H9 (cell line): ENCODE results near the gene NDUFAB1. TPM values are rescaled to one million over a fixed set of nuclear protein-coding genes. Genes with fewer than 3 reads are reported as not detected.

ENCODE experiments used
- DNase-seq: peaks from one replicate; pipeline ENCODE4 v3.0.0-alpha.2; 2017
- H2AFZ ChIP-seq: one replicate; pipeline ENCODE4 v1.6.1; 2013; ENCODE audit warnings: mild to moderate bottlenecking, low read length, control low read depth, moderate library complexity
- H2AK5ac ChIP-seq: 2 replicates; pipeline ENCODE4 v1.6.1; 2013; ENCODE audit warnings: low read length, control low read depth, mixed read lengths; ENCODE audit not compliant: insufficient read length
- H2BK120ac ChIP-seq: one replicate; pipeline ENCODE4 v1.6.1; 2013; ENCODE audit warnings: low read depth, mild to moderate bottlenecking, low read length, control low read depth, inconsistent platforms; ENCODE audit not compliant: poor library complexity, severe bottlenecking
- H2BK12ac ChIP-seq: 2 replicates; pipeline ENCODE4 v1.6.1; 2013; ENCODE audit warnings: low read length, control low read depth, mixed read lengths, low read depth; ENCODE audit not compliant: insufficient read length
- H2BK15ac ChIP-seq: 2 replicates; pipeline ENCODE4 v1.6.1; 2013; ENCODE audit warnings: low read depth, low read length, control low read depth
- H2BK20ac ChIP-seq: one replicate; pipeline ENCODE4 v1.6.1; 2013; ENCODE audit warnings: low read depth, mild to moderate bottlenecking, low read length, control low read depth, inconsistent platforms; ENCODE audit not compliant: poor library complexity, severe bottlenecking
- H2BK5ac ChIP-seq: 2 replicates; pipeline ENCODE4 v1.6.1; 2013; ENCODE audit warnings: low read length, control low read depth, mixed read lengths; ENCODE audit not compliant: insufficient read length
- H3K14ac ChIP-seq: 2 replicates; pipeline ENCODE4 v1.6.1; 2013; ENCODE audit warnings: low read length, control low read depth; ENCODE audit not compliant: insufficient read depth
- H3K18ac ChIP-seq: 2 replicates; pipeline ENCODE4 v1.6.1; 2013; ENCODE audit warnings: low read depth, mild to moderate bottlenecking, mixed read lengths, low read length, control low read depth; ENCODE audit not compliant: insufficient read length
- H3K23ac ChIP-seq: 2 replicates; pipeline ENCODE4 v1.6.1; 2013; ENCODE audit warnings: low read length, control low read depth, mixed read lengths, low read depth; ENCODE audit not compliant: insufficient read length
- H3K23me2 ChIP-seq: 2 replicates; pipeline ENCODE4 v1.6.1; 2013; ENCODE audit warnings: low read depth, mild to moderate bottlenecking, mixed read lengths, low read length, control low read depth; ENCODE audit not compliant: insufficient read length, poor library complexity, severe bottlenecking
- H3K27ac ChIP-seq: 2 replicates; pipeline ENCODE4 v1.5.1; 2013; ENCODE audit warnings: low read length, control low read depth, mixed read lengths, low read depth; ENCODE audit not compliant: insufficient read length
- H3K27me3 ChIP-seq: 2 replicates; pipeline ENCODE4 v1.6.1; 2013; ENCODE audit warnings: low read length, control low read depth, inconsistent platforms; ENCODE audit not compliant: insufficient read depth
- H3K4ac ChIP-seq: 2 replicates; pipeline ENCODE4 v1.6.1; 2013; ENCODE audit warnings: low read depth, mild to moderate bottlenecking, control low read depth, inconsistent platforms, low read length, moderate library complexity
- H3K4me1 ChIP-seq: 2 replicates; pipeline ENCODE4 v1.6.1; 2013; ENCODE audit warnings: low read length, control low read depth, inconsistent platforms; ENCODE audit not compliant: insufficient read depth
- H3K4me2 ChIP-seq: 2 replicates; pipeline ENCODE4 v1.6.1; 2013; ENCODE audit warnings: low read length, control low read depth, mixed read lengths; ENCODE audit not compliant: insufficient read length, insufficient read depth
- H3K56ac ChIP-seq: 2 replicates; pipeline ENCODE4 v1.6.1; 2013; ENCODE audit warnings: low read depth, mild to moderate bottlenecking, mixed read lengths, low read length, control low read depth; ENCODE audit not compliant: insufficient read length
- H3K79me1 ChIP-seq: 2 replicates; pipeline ENCODE4 v1.6.1; 2013; ENCODE audit warnings: low read depth, mild to moderate bottlenecking, moderate library complexity, low read length, control low read depth, inconsistent platforms; ENCODE audit not compliant: insufficient read depth, poor library complexity, severe bottlenecking
- H3K79me2 ChIP-seq: 2 replicates; pipeline ENCODE4 v1.6.1; 2013; ENCODE audit warnings: low read length, control low read depth, inconsistent platforms; ENCODE audit not compliant: insufficient read depth
- H3K9ac ChIP-seq: 2 replicates; pipeline ENCODE4 v1.6.1; 2013; ENCODE audit warnings: low read length, control low read depth, mixed read lengths; ENCODE audit not compliant: insufficient read length; ENCODE audit errors: extremely low read depth
- H3K9me3 ChIP-seq: one replicate; pipeline ENCODE4 v1.6.1; 2013; ENCODE audit warnings: low read depth, low read length, inconsistent platforms; ENCODE audit not compliant: control insufficient read depth
- H3T11ph ChIP-seq: one replicate; pipeline ENCODE4 v1.6.1; 2013; ENCODE audit warnings: mild to moderate bottlenecking, low read length, control low read depth, inconsistent platforms
- H4K20me1 ChIP-seq: one replicate; pipeline ENCODE4 v1.6.1; 2013; ENCODE audit not compliant: control insufficient read depth, insufficient read length, insufficient read depth
- H4K5ac ChIP-seq: 2 replicates; pipeline ENCODE4 v1.6.1; 2013; ENCODE audit warnings: low read depth, mild to moderate bottlenecking, mixed read lengths, low read length, control low read depth; ENCODE audit not compliant: insufficient read length
- H4K8ac ChIP-seq: replicated peaks from 2 replicates; pipeline ENCODE4 v1.6.1; 2013; ENCODE audit warnings: low read length, control low read depth, mixed read lengths, low read depth; ENCODE audit not compliant: insufficient read length
- H4K91ac ChIP-seq: 2 replicates; pipeline ENCODE4 v1.6.1; 2013; ENCODE audit warnings: low read depth, mild to moderate bottlenecking, moderate library complexity, mixed read lengths, low read length, control low read depth; ENCODE audit not compliant: insufficient read length
- H3K27ac Mint-ChIP-seq, 3 experiments: 2 replicates in 2 of 3; 3 replicates in 1 of 3; pipeline ENCODE4 v1.8.0; 2020 to 2021; ENCODE audit warnings: mixed read lengths in 3 of 3, mild to moderate bottlenecking in 1 of 3, moderate library complexity in 1 of 3
- H3K27me3 Mint-ChIP-seq: 2 replicates; pipeline ENCODE4 v1.8.0; 2021; ENCODE audit warnings: low read depth, mild to moderate bottlenecking, moderate library complexity, mixed read lengths
- H3K36me3 Mint-ChIP-seq, 3 experiments: 2 replicates in 2 of 3; 3 replicates in 1 of 3; pipeline ENCODE4 v1.8.0; 2020 to 2021; ENCODE audit warnings: low read depth in 3 of 3, mixed read lengths in 3 of 3; ENCODE audit not compliant: insufficient read depth in 1 of 3
- H3K4me1 Mint-ChIP-seq, 2 experiments: 2 replicates each; pipeline ENCODE4 v1.8.0; 2020; ENCODE audit warnings: mixed read lengths in 2 of 2
- H3K4me3 Mint-ChIP-seq, 2 experiments: 2 replicates in 1 of 2; 3 replicates in 1 of 2; pipeline ENCODE4 v1.8.0; 2020 to 2021; ENCODE audit warnings: mild to moderate bottlenecking in 2 of 2, mixed read lengths in 2 of 2, moderate library complexity in 1 of 2
- H3K9me3 Mint-ChIP-seq, 2 experiments: 2 replicates in 1 of 2; 3 replicates in 1 of 2; pipeline ENCODE4 v1.8.0; 2020; ENCODE audit warnings: mild to moderate bottlenecking in 2 of 2, mixed read lengths in 2 of 2, moderate library complexity in 1 of 2
- WGBS: extraction: QIAGEN DNeasy Blood & Tissue Kit; methylation state at CpG from one replicate; pipeline ENCODE4 v1.1.7; 2013; ENCODE audit warnings: missing lambda C conversion rate, low lambda C conversion rate, mixed read lengths; ENCODE audit not compliant: insufficient read length; ENCODE audit errors: extremely low coverage; 5-methylcytosine and 5-hydroxymethylcytosine counted together
- total RNA-seq: library from RNA; stranded (reverse); gene quantifications from 2 replicates; pipeline ENCODE4 v1.2.1, GENCODE V29; 2021
- TF ChIP-seq, protein P1 (sequence below): fragments of 200-600 bp; sonication (generic); conservative IDR thresholded peaks from 3 replicates; pipeline ENCODE4 v1.8.0; 2021; ENCODE audit warnings: antibody characterized with exemption, mild to moderate bottlenecking

The NDUFAB1 gene
- total RNA-seq, 1 experiment from 2014 or later, result 192 TPM

DNA sequence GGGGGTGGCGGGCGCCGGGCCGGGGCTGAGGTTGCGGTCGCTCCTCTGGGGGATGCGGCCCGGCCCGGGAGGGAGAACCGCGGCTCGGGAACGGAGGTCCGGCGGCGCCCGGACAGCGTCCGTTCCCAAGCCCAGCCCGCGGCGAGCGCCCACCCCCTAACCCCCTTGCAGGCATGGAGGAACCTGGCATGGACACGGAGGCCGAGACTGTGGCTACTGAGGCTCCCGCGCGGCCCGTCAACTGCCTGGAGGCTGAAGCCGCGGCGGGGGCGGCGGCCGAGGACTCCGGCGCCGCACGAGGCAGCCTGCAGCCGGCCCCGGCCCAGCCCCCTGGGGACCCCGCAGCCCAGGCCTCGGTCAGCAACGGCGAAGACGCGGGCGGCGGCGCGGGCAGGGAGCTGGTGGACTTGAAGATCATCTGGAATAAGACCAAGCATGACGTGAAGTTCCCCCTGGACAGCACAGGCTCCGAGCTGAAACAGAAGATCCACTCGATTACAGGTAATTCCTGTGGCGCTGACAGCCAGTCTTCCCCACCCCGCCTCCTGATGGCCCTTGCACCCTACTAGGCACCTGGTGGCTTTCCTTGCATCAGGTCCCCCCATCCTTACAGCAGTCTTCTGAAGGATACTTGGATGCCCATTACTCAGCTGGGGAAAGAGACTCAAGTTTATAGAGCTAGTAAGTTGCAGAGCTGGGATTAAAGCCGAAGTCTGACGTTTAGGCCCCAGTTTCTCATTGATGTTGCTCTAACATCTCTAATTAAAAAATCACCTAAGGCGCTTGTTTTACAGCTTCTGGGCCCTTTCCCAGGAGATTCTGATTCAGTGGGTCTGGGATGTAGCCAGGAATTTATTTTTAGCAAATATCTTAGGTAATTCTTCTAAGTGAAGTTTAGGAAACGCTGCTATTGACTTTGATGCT lies 38.1 kb downstream of the NDUFAB1 start:
- Histone ChIP-seq H4K8ac (no peak overlapping the region), H4K20me1 (no peaks in the 10 kb centered on the region), H2AFZ (no peak overlapping the region), H3K79me1 (no peaks in the 10 kb centered on the region), H4K5ac (peak overlapping the region; percentile 75), H3K4ac (no peak overlapping the region), H2BK15ac (no peak overlapping the region), H3K14ac (peak overlapping the region; percentile 80), H4K91ac (no peak overlapping the region), H3K4me2 (peak overlapping the region; percentile 100), H2BK12ac (no peak overlapping the region), H3K23me2 (peaks cover 6% of the 10 kb centered on the region), H2BK20ac (no peak overlapping the region), H3K4me1 (no peaks in the 10 kb centered on the region; the same call in 1 of the 2 replicates), H2BK120ac (no peak overlapping the region), H3K27ac (no peak overlapping the region), H2BK5ac (no peak overlapping the region), H3K27me3 (no peaks in the 10 kb centered on the region), H2AK5ac (no peak overlapping the region), H3K23ac (no peak overlapping the region), H3K56ac (no peak overlapping the region), H3K9ac (peak overlapping the region; percentile 96), H3K79me2 (peaks cover 10% of the 10 kb centered on the region; the same call in 1 of the 2 replicates), H3K18ac (peak overlapping the region; percentile 80), H3T11ph (no peak overlapping the region), H3K9me3 (no peaks in the 10 kb centered on the region)
- no CpG with 5 or more reads among the region's 60 CpGs for WGBS
- Mint-ChIP-seq H3K4me1 (peaks cover 8 to 9% of the 10 kb centered on the region in 2 experiments; a peak in 3 of 4 replicates), H3K4me3 (peak overlapping the region; percentile 87 to 92), H3K27me3 (no peaks in the 10 kb centered on the region), H3K36me3 (peaks cover 24 to 59% (median 41%) of the 10 kb centered on the region in 3 experiments), H3K27ac (peak overlapping the region in 2 of 3 experiments; percentile 40 to 73; a peak in 3 of 7 replicates), H3K9me3 (no peaks in the 10 kb centered on the region)
- peak; percentile 42 for DNase-seq
- TF ChIP-seq, protein P1, sequence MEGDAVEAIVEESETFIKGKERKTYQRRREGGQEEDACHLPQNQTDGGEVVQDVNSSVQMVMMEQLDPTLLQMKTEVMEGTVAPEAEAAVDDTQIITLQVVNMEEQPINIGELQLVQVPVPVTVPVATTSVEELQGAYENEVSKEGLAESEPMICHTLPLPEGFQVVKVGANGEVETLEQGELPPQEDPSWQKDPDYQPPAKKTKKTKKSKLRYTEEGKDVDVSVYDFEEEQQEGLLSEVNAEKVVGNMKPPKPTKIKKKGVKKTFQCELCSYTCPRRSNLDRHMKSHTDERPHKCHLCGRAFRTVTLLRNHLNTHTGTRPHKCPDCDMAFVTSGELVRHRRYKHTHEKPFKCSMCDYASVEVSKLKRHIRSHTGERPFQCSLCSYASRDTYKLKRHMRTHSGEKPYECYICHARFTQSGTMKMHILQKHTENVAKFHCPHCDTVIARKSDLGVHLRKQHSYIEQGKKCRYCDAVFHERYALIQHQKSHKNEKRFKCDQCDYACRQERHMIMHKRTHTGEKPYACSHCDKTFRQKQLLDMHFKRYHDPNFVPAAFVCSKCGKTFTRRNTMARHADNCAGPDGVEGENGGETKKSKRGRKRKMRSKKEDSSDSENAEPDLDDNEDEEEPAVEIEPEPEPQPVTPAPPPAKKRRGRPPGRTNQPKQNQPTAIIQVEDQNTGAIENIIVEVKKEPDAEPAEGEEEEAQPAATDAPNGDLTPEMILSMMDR, result no peak
